ENCODE data around the gene LTBR.

DNA sequence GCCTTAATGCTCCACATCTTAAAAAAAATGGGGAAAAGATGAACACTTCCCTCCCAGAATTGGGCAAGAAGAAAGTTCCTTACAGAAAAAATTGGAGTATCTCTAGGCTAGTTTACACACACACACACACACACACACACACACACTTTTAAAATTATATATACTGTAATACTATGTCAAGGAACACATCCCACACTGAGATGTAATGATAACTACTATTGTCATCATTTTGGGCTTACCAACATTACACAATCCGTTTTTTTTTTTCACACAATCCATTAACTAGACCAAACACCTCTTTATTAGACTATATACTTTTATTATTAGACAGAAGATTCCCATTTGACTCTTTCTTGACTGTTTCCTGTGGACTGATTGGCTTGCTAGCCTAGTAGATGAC lies 2.5 kb downstream of the LTBR start:
- no peak for TF ChIP-seq CTCF (IDR thresholded peaks at IDR 0.05)
- TF ChIP-seq POLR2AphosphoS5 (IDR thresholded peaks at IDR 0.05) = no peak
- no peak for TF ChIP-seq POLR2A (IDR thresholded peaks at IDR 0.05)
